ENCODE results near the gene LAMA1.
A peak's percentile ranks its signal among the peaks of the same experiment; 100 is the strongest.

Gene LAMA1

DNA sequence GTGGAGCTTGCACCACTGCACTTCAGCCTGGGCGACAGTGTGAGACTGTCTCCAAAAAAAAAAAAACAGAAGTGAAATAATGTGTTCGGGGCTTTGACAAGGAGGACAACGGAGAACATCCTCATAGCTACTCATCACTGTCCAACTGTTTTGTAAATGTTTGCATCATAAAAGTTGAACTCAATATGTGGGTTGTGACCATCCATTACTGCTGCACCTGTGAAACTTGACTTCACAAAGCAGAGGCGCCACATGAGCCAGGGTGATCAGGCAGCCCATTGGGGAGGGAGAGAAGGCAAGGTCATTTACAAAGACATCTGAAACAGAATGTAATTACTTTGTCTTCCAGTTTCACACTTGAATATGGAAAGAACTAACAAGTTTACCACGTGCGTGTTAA lies 61.6 kb downstream of the LAMA1 start:
- no peak for DNase-seq (ENCODE audit: low spot score)

DNA sequence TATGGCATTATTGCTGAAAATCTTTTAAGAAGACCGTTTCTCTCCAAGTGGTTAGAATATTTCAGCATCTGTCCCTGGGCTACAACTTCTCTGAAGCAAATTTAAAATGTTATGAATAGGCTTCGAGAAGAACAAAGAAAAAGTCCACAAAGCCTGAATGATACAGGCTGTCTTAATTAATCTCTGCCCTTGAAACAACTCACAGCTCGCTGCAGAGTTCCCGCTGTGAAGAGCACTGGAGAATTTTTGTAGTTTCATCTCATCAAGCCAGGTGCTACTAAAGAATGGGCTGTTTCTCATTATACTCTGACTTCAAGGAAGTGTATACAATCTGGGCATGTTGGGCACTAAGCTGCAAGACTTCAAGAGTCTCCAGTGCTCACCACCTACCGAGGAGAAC lies 67.6 kb downstream of the LAMA1 start:
- no peak for DNase-seq (ENCODE audit: low spot score)

DNA sequence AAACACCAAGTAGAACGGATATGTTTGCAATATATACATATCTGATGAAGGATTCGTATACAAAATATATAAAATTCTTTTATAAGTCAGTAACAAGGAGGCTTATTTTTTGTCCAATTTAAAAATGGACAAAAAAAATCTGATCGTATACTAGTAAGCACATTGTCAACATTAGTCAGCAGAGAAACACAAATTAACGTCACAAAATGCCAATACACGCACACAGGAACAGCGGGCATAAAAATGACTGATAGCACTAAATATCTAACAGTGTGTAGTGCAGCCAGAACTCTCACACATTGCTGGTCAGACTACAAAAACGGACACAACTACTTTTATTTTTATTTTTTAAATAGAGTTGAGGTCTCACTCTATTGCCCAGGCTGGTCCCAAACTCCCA lies 69.5 kb downstream of the LAMA1 start:
- no peak for DNase-seq (ENCODE audit: low spot score)

- no peak for DNase-seq (ENCODE audit: low spot score)
These were observed 70.3 kb downstream of the LAMA1 start for GRCh38 chr18:7047336-7047735.

- DNase-seq (ENCODE audit: low spot score), result peak; percentile 85
These were observed 79.2 kb downstream of the LAMA1 start for GRCh38 chr18:7038330-7038851.

DNA sequence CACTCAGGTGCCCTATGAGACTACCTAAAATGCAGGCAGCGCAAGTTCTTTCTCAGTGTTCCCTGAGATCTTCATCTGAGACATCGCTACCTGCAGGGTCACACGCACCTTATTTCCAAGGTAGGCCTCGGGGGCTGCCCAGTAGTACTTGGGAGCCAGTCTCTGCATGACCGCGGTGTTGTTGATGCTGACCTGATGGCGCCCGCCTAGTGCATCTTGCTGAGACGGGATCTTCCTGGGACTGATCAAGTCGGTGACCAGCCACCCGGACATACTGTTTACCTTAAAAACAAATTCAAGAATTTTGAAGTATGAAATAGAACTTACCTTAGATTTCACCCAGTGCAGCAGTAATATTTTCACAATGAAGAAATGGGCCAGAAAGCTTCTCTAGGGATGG lies 80.1 kb downstream of the LAMA1 start:
- no peak for DNase-seq (ENCODE audit: low spot score)

DNA sequence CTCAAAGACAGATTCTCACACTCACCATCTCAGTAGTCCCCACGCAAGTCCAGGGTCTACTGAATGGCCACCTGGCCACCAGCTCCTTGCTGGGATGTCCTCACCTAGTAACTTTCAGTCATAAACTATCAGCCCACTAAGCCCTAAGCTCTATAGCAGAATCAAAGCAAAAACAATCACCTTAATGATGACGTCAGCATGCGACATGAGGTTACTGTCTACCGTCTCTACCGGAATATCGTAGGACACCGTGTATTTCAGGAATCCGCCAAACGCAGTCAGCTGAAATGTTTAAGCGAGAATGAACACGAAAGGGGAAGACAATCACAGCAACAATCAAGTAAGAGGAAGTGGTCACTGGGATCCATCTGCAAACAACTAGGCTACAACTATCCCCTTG lies 81.8 kb downstream of the LAMA1 start:
- no peak for DNase-seq (ENCODE audit: low spot score)

- DNase-seq (ENCODE audit: low spot score), result no peak
These were observed 82.7 kb downstream of the LAMA1 start for GRCh38 chr18:7034924-7035323.

DNA sequence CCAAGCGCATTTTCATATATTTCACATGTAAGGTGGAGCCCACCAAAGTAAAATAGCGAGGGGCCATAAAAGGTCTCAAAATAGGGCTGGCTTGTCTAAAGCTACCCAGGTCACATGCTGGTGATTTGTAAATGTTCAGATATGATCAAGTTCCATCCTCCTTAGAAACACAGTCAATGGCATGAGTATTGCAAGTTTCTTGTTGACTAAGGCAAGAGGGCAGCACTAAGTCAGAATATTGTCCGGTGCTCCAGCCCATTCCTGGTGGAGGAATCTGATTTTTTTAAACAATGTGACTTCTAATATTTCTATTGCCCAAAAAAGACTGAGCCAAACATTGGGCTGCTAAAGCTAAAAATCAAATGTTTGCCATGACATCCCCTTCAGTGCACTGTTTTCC lies 85.1 kb downstream of the LAMA1 start:
- DNase-seq (ENCODE audit: low spot score), result no peak

DNA sequence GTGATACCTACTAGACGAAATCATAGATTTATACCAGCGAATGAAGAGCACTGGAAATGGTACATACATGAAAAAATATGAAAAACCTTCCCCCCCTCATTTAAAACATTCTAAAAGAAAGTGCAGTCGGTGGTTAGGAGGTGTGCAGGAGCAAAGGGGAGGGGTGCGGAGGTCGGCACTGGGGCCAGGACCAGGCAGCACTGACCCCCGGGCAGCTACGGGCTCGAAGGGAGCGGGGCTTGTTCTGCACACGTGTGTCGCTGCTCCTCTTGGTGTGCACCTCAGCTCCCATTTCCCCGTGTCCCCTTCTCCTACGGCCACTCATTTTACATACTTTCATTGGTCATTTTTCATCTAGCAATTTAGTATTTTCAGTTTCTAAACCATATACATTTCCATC lies 89.0 kb downstream of the LAMA1 start:
- no peak for DNase-seq (ENCODE audit: low spot score)

DNA sequence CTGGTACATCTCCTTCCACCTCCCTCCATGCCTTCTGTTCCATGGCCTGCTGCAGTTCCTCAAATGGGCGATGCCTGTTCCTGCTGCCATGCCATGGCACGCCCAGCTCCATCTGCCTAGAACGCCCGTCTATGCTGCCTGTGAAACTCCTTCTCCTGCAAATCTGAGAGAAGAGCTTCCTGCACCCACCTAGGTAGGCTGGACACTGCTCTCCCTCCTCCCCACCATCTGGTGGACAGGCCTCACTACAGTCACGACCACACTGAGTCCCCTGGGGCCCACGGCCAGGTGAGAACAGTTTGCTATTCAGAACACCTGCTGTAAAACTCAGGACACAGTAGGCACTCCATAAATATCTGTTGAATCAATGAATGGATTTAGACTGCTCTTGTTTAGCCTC lies 92.4 kb downstream of the LAMA1 start:
- DNase-seq (ENCODE audit: low spot score), result no peak

DNA sequence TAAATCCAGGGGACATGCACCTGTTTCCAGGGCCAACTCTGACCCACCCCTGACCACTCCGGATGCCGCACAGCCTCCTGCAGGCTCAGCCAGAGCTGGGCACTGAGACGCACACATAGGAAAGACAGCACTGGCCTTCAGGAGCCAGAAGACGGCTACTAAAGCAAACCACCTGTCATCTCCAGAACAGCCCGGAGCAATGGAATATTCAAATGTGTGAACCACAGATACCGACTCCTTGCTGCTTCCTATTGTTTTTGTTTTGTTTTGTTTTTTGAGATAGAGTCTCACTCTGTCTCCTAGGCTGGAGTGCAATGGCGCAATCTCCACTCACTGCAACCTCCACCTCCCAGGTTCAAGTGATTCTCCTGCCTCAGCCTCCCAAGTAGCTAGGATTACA lies 94.0 kb downstream of the LAMA1 start:
- DNase-seq (ENCODE audit: low spot score), result no peak

GRCh38 chr18:7023063-7023580 lies 94.5 kb downstream of the LAMA1 start:
- no peak for DNase-seq (ENCODE audit: low spot score)

- DNase-seq (ENCODE audit: low spot score), result peak; percentile 79
These were observed 95.4 kb downstream of the LAMA1 start for GRCh38 chr18:7021994-7022840.

- DNase-seq (ENCODE audit: low spot score), result no peak
These were observed 96.4 kb downstream of the LAMA1 start for GRCh38 chr18:7020995-7021777.

GRCh38 chr18:7017013-7017412 lies 100.6 kb downstream of the LAMA1 start:
- no peak for DNase-seq (ENCODE audit: low spot score)

DNA sequence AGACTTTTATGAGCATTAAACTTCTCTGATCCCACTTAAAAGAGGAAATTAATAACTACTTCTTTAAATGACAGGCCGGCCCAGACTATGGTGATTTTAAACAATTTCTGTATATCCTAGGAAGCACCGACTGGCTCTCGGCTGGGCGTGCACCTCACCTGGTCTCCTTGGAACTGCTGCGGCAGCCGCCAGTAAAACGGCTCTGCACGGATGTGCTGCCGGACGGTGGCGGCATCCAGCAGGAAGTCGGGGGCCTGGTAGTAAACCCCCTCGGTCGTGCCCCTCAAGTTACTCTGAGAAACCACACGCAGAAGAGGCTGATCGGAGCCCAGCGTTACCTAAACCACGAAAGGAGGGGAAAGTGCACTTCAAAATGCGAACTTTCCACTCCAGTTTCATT lies 106.5 kb downstream of the LAMA1 start:
- no peak for DNase-seq (ENCODE audit: low spot score)

DNA sequence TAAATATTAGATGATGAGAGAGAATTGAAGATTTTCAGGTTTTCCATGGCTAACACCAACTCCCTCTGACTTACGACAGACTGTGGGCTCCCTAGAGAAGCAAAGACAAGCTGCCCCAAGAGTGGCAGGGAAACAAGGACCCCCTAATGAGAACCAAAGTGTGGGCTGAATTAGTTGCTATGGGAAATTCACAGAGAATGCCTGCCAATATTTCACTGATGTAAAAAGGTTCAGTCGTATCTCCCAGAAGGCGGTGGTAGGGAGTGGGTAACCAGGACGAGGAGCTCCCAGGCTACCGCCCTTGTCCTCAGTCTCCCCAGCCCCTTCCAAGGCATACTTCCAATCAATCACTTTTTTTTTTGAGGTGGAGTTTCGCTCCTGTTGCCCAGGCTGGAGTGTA lies 113.6 kb downstream of the LAMA1 start:
- DNase-seq (ENCODE audit: low spot score), result no peak

- no peak for DNase-seq (ENCODE audit: low spot score)
These were observed 115.5 kb downstream of the LAMA1 start for GRCh38 chr18:7002107-7002506.

DNA sequence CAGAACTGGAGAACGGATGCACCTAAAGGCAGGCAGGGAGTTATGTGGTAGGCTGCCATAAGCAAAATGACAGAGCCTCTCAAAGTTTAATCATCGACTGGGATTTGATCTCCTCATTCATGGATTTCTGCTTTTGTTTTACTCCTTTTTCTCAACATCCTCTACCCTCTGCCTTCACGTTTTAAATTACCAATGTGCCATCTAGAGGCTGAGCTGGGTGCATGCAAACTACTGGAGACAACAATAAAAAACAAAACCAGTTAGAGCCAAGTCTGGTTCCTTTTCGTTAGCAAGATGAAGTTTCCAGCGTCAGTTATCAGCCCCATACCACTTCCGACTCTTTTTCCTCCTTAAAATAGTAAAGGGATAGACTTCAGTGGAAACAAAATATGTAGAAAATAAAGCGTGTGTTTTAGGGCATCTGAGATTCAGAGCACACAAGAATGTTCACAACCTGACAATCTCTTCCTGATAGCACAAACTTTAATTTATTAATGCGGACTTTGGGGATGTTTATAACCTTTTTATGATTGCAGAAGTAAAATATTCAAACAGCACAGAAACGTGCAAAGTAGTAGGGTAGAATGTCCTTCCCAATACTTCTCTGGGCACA lies 117.0 kb downstream of the LAMA1 start:
- no peak for DNase-seq (ENCODE audit: low spot score)

DNA sequence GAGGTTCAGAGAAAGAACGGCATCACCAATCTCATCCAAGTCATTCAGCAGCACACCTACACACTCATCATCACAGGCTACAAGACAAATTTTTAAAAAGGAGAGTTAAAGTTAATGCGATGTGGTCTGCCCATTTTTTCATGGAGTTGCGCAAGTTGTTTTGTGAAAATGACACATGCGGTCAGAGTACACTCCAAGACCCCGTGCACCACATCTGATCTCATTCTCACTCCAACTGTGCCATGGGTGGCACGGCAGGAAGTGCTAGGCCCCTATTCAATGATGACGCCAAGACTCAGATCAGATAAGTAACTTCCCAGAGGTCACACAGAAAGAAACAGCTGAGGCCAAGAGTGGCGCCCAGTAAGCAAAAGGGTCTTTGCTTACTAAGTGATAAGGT lies 119.8 kb downstream of the LAMA1 start:
- DNase-seq (ENCODE audit: low spot score), result no peak

DNA sequence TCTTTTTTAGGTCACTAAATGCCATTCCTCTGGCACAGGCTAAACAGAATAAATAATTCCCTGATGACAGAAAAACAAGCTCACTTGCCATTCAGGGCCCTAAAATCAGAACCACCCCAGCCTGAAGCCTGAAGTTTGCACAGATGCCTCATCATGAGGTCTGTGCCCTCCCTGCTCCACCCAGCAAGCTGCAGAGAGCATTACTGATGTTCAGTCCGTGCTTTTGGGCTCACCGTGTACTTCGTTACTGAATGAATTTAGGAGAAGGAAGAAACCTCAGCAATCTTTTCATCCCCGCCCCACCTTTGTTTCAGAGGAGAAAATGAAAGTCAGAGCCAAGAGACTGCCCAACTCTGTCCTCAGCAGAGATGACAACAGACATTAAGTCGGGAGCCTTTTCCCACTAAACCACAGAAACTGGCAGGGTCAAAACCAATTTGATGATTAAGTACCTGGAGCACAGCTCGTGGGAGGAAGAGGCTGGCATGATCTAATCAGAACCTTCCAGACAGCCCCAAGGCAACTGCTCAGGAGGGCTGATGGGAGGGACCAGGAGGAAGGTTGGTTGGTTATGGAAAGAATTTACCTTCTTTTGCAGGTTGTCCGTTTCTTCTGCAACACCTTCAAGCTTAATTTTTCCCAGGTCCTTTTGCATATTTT lies 122.7 kb downstream of the LAMA1 start:
- no peak for DNase-seq (ENCODE audit: low spot score)
